Fibroblast of skin of right quadriceps (primary cell): ENCODE data around the gene OR2T34.
"Not testable (repeated sequence)": the region's sequence is repeated elsewhere in the genome, so short reads cannot be mapped to it uniquely, and the experiment has no call there.

Experiments used
- DNase-seq: peaks from one replicate; pipeline ENCODE4 v3.0.0-alpha.2; 2013

OR2T34 gene

DNA sequence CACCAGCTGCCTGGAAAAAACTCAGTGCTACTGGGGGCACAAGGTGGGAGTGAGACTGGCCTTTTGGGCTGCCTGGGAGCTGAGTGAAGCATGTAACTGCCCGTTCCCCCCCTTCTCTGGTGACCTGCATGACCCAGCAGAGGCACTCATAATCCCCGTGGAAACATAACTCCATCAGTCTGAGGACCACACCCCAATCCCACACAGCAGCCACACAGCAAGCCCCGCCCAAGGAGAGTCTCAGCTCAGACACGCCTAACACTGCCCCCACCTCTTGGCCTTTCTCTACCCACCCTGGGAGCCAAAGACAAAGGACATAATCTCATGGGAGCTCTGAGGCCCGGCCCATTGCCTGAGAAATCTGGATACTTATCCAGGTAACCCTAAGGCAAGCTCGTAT is 23.5 kb downstream of the OR2T34 start:
- not testable (repeated sequence) for DNase-seq

DNA sequence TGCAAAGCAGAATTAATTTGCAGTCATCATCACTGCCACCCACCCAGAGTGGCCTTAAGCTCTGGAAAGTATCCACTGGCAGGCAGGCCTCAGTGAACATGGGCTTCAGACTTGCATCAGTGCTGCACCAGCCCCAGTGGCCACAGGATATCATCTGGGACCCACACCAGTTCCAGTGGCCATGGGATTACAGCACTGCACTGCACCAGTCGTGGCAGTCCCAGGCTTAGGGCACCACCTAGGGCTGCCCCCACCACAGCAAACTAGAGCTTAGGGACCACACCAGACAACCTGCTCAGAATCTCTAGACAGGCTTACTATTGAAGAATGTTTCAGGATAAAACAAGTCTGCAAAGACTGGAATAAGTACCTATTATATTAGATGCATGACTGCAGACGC is 27.2 kb downstream of the OR2T34 start:
- not testable (repeated sequence) for DNase-seq

DNA sequence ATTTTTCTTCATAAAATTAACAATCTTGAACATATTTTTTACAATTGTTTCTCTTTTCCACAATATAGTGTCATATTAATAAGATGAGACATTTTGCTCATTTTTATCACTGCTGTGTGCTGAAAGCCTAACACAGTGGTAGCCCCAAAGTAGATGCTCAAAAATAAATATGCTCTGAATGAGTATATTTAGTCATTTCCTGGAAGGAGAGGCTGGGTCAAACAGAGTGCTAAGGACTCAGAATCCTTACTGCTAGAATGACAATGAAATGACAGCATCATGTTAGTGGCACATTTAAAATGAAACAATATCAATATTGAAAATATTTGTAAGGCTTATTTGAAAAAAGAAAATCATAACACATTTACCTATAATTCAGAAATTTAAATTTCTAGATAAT is 37.1 kb downstream of the OR2T34 start:
- not testable (repeated sequence) for DNase-seq
